DMS79 treated with DMSO at 0.1 percent for 48 hours (cell line): ENCODE data around the gene WLS.

Source experiments
- DNase-seq: peaks from one replicate; lab custom pipeline; 2025; lab: John Stamatoyannopoulos, UW

WLS gene

DNA sequence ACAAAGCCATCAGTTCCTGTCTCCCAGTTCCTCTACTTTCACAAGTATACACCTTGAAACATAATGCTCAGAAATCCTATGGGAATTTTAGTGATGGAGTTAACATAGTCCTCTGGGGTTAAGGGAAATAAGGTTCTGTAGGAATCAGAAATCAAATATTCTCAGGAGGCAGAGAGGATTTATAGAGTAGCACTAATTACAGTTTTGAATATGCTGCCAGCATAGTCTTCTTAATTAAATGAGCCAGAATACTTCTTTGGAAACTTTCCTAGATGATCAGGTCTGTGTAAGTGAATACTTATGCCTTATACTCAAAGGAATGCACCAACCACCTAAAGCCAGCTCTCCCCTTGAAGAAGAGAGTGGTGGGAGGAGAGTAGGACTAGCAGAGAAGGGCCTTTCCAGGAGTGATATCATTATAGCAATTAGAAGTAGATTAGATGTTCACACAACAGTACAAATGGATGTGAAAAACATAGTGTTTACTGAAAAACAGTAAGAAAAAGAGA lies 150.5 kb downstream of the WLS start:
- no peak for DNase-seq

GRCh38 chr1:68078647-68079046 lies 153.7 kb downstream of the WLS start:
- no peak for DNase-seq
